HG03521 (cell line): ENCODE results near the gene RNF13.
"Not testable (repeated sequence)": the region's sequence is repeated elsewhere in the genome, so short reads cannot be mapped to it uniquely, and the experiment has no call there.

Source experiments
- ATAC-seq: cut with Tn5 transposase; IDR thresholded peaks from one replicate; pipeline ENCODE4 v1.9.1; 2021; ENCODE audit warnings: mild to moderate bottlenecking, moderate library complexity; ENCODE audit not compliant: unreplicated experiment

Gene RNF13

DNA sequence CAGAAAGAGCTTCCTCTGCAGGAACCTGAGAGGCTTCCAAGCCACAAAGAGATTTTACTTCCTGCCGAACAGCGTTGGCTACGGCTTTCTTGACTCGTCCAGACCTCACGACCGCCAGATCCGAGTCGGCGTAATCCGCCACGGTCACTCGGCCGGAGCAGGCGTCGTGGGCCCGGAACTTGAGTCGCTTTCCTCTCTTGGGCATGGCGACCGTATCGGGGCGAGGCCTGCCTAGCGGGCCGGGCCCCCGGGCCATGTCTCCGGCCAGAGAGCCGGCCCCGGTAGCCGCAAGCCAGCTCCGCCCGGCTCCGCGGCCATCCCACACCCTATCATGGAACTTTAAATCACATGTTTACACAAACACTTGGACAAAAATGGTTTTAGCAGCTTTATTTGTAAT, 170.0 kb downstream of the RNF13 start:
- ATAC-seq, result not testable (repeated sequence)

DNA sequence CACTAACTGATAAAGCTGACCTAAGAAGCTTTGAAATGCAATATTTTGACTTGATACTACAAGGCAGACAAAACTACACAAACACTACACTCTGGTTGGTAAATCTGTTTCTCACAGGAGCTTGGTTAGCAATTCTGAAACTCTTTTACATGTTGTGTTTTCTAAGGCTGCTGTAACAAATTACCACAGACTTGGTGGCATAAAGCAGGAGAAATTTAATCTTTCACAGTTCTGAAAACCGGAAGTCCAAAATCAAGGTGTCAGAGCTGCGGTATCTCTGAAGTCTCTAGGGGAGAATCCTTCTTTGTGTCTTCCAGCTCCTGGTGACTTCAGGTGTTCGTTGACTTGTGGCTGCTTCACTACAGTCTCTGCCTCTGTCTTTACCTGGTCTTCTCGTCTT, 170.6 kb downstream of the RNF13 start:
- ATAC-seq, result no peak

DNA sequence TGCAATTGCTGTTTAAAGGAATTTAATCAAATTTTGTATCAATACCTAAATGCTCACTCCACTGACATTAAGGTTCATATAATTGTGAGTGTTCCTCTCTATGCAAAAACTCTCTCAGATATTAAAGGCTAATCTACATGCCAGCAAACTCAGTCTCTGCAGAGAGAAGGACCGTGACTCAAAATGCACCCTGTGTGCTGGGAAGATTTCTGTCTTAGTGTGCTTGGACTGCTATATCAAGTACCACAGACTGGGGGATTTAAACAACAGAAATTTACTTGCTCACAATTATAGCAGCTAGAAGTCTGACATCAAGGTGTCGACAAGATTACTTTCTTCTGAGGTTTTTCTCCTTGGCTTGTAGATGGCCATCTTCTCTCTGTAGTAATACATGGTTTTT, 176.3 kb downstream of the RNF13 start:
- ATAC-seq, result no peak

DNA sequence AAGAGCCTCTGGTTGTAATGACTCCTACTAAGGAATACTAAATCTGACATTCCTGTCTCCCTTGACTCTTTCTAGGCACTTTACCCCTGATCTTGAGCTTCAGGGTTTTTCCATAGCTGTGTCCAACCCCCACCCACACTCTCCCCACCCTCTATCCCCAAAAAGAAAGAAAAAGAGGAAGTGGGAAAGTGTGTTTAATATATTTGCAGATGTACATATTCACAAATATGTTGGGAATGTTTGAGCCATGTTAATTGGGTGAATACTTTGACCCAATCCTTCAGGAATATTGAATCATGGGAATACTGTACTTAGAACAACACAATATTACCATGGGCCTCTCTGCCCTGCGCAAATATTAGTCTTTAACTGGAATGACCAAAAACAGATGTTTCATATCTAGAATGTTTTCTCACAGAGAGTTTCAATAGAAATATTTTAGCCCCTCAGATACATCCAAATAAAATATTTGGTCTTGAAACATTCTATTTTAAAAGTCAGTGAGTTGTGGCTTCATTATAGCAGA, 177.5 kb downstream of the RNF13 start:
- ATAC-seq, result no peak

DNA sequence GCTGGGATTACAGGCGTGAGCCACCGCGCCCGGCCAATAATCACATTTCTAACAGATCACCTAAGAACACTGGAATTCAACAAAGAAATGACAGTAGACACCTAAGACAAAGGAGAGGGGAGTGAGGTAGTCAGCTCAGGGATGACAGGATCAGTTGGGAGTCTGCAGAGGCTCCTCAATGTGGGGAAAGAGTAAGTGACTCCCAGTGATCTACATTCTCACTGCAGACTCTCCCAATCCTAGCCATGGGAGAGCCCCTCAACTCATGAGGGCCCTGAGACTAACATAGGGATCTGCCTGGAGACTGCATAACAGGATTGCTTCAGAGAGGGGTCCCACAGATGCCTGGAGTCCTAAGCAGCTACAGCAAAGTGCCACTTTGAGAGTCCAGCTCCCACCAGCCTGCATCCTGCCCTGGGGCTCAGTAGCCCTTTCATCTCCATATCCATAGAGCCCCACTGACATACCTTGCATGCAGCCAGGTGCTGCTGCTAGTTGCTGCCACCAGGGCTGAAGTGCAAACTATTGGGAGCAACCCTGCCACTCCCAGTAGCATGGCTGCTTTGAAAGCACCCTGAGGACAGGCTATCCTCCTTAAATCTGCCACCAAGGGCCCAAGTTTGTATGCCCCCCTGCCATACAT, 179.5 kb downstream of the RNF13 start:
- no peak for ATAC-seq

DNA sequence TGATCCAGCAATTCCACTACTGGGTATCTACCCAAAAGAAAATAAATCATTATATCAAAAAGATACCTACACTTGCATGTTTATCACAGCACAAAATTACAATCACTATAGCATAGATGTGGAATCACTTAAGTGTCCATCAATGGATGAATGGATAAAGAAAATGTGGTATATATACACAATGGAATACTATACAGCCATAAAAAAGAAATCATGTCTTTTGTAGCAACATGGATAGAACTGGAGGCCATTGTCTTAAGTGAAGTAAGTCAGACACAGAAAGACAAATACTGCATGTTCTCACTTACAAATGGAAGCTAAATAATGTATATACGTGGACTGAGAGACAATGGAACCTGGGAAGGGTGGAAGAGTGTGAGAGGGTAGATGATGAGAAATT, 185.9 kb downstream of the RNF13 start:
- ATAC-seq, result no peak

DNA sequence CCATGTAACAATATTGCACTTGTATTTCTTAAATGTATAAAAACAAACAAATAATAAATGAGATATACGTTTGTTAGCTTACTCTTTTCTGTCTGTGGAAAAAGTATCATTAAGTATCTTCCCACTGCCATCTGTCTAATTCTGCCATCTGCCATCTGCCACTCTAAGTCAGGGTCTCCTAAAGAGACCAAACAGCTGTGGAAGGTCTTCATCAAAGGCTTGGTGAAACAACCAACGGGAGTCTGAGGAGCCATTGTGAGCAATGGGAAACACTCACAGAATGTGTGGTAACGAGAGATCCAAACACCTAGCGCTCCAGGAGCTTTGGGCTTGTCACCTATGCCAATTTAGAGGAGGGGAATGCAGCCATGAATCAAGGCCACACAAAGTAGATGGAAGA, 186.4 kb downstream of the RNF13 start:
- ATAC-seq, result no peak

DNA sequence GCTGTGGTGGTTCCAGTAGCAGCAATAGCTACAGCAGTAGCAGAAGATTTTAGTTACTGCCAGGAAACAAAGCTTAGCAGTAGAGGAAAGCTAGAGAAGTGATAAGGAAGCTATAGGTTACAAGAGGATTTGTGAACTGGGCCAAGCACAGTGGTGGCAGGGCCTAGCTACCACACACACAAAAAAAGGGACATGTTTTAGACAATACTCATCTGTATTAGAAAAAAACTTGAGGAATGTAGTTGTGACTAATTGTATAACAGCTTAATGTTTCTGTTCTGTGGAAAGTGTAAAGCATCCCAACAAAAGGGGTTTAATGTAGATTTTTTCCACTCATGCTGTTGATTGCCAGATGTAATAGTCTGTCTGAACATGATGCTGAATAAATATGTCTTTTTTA, 187.6 kb downstream of the RNF13 start:
- ATAC-seq, result no peak

DNA sequence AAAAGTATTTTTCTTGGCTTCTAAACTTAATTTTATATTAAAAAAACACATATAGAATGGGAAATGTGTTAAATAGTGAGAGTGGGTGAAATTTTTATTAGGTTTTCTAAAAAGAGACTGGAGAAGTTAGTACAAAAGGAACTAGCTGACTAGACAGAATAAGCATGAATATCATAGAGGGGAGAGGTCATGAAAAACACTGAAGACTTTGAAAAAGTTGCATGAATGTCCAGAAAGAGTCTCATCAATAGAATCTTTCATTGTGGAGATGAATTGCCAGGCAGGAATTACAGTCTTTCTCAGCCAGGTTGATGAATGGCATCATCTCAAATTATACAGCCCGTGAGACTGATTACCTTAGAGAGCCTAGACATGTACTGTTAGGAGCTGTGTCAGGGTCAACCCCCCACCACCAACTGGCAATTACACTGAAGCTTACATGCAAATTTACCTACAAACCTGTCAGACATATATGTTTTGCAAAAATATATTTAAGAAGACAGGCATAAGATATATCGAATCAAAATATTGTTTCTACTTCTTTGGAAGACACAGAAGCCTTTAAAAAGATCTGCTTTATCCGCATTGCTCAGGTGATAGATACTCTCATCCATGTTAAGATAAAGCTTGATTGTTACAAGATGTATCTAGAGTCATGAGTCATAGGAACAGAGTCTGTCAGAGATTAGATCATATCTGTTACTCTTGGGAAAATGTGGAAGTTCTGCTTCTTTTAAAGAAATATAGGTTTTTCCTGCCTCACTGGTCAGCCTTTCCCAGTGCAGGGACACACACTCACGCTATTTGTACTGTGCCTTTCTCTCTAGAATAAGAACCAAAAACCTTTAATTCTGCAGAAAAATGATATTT, 192.5 kb downstream of the RNF13 start:
- ATAC-seq, result no peak

DNA sequence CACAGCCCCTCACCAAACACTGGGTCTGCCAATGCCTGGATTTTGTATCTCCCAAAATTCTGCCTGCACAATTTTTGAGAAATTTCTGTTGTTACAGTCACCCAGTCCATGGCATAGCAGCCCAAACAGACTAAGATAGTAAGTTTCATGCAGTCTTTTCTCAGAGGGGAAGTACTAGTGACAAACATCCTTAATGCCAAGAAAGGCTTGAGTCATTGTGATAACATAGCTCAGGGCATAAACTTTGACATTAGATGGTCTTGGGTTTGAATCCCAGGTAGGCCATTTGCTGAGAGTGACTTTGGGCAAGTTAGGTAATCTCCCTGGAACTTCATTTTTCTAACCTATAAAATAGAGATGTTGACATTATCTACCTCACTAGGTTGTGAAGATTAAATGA, 193.8 kb downstream of the RNF13 start:
- ATAC-seq, result no peak
